NCI-H526 treated with DMSO at 0.1 percent for 48 hours (cell line): ENCODE data around the gene ABHD1.
"Not testable (repeated sequence)": the region's sequence is repeated elsewhere in the genome, so short reads cannot be mapped to it uniquely, and the experiment has no call there.

ENCODE experiments used
- DNase-seq: peaks from one replicate; lab custom pipeline; 2025; lab: John Stamatoyannopoulos, UW

Gene ABHD1

GRCh38 chr2:27164960-27165763 lies 41.5 kb downstream of the ABHD1 start:
- no peak for DNase-seq

GRCh38 chr2:27170581-27171337 lies 47.1 kb downstream of the ABHD1 start:
- DNase-seq, result no peak

DNA sequence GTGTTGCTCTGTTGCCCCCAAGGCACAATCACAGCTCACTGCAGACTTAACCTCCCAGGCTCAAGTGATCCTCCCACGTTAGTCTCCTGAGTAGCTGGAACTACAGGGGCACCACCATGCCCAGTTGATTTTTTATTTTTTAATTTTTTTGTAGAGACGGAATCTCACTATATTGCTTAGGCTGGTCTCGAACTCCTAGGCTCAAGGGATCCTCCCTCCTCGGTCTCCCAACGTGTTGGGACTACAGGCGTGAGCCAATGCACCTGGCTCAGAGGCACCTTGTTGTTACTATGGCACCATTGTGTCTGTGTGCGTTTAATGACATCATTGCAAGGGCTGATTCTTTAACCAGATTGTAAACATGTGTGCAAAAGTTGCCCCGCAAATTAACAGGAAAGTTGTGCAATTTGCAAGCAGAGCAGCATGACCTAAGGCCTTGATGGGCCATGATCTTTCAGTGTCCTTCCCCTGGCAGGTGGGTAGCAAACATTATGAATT lies 47.8 kb downstream of the ABHD1 start:
- no peak for DNase-seq

GRCh38 chr2:27174638-27175037 lies 51.0 kb downstream of the ABHD1 start:
- no peak for DNase-seq

DNA sequence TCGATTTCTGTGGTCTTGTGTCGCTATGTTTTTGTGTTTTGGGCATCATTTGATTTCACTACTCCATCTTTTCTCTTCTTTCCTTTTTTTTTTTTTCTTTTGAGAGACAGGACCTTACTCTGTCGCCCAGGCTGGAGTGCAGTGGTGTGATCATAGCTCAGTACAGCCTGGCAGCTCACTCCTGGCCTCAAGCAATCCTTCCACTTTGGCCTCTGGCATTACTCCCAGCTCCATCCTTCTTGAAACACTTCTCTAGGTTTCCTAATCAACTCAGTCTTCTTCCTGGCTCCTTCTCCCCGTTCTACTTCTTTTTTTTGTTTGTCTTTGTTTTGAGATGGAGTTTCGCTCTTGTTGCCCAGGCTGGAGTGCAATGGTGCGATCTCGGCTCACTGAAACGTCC lies 51.7 kb downstream of the ABHD1 start:
- DNase-seq, result no peak

DNA sequence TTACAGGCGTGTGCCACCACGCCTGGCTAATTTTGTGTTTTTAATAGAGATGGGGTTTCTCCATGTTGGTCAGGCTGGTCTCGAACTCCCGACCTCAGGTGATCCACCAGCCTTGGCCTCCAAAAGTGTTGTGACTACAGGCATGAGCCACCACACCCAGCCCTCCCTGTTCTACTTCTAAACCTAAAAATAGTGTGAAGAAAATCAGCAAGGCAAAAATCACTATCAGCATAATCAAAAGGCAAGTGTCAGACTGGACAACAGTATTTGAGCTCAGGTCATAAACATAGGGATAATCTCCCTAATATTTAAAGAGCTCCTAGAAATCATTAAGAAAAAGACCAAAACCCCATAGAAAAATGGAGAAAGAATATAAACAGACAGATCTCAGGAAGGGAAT lies 52.2 kb downstream of the ABHD1 start:
- not testable (repeated sequence) for DNase-seq

GRCh38 chr2:27177441-27178351 lies 54.1 kb downstream of the ABHD1 start:
- DNase-seq, result no peak

GRCh38 chr2:27178469-27178868 lies 54.9 kb downstream of the ABHD1 start:
- DNase-seq, result no peak

- DNase-seq, result no peak
These were observed 55.9 kb downstream of the ABHD1 start for GRCh38 chr2:27179344-27180000.
